ENCODE data around the gene C22orf15.

C22orf15 gene

GRCh38 chr22:23750714-23751440 is 11.9 kb upstream of the C22orf15 start, which contains the start of gene ZNF70:
ZNF70 (minus strand) TSS chr22:23751112; CDS start chr22:23745140, 5,972 bp downstream.
- peak; percentile 84 for DNase-seq (ENCODE audit: low spot score)

- peak; percentile 36 for DNase-seq (ENCODE audit: low spot score)
Observed at GRCh38 chr22:23751441-23751996, 11.3 kb upstream of the C22orf15 start.

DNA sequence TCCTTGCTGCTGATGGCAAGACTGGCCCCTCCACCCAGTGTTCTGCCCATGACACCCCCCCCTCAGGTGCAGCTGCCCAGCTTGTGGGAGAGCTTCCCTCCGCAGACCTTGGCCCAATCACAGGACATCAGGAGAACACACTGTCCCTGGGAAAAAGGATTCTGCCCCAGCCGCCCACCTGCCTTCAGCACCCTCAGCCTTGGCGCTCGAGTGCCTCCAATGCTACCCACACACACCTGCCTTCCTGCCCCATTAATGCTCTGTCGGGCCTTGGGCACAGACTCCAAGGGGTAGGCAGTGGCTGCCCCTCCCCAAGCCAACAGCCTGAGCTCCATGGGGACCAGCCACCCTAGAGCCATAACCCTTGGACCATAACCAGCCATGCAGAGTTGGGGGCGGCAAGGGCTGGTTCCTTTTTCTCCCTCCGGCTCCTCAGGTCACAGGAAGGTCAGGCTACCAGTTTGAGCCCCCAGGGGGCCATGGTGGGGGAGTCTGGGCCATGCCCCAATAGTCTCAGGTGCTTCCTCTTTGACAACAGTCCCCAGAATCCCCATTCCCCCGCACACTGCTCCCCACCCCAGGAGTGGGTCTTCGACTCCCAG is 10.6 kb upstream of the C22orf15 start:
- DNase-seq (ENCODE audit: low spot score), result no peak

GRCh38 chr22:23752750-23753149 is 10.0 kb upstream of the C22orf15 start:
- no peak for DNase-seq (ENCODE audit: low spot score)

DNA sequence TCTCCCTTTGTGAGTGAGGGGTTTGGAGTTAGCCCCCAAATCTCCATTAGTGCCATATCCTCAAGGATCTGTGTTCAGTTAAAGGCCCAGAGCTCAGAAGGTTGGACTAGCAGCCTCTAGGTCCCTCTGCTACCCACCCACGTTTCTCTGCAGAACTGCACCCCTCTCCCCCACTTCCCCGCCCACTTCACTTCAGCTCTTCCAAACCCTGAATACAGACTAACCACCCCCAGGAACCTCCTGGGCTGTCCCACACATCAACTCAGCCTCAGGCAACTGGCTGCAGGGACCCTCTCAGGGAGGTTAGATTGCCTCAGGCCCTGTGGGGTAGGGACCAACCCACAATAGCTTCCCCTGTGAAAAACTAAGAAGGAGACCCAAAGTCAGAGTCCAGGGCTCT is 9.4 kb upstream of the C22orf15 start:
- DNase-seq (ENCODE audit: low spot score), result no peak

- DNase-seq (ENCODE audit: low spot score), result no peak
Observed at GRCh38 chr22:23754220-23754919, 8.4 kb upstream of the C22orf15 start, which contains the start of gene VPREB3. VPREB3 (minus strand) TSS chr22:23754425; CDS start chr22:23754363, 62 bp downstream.

DNA sequence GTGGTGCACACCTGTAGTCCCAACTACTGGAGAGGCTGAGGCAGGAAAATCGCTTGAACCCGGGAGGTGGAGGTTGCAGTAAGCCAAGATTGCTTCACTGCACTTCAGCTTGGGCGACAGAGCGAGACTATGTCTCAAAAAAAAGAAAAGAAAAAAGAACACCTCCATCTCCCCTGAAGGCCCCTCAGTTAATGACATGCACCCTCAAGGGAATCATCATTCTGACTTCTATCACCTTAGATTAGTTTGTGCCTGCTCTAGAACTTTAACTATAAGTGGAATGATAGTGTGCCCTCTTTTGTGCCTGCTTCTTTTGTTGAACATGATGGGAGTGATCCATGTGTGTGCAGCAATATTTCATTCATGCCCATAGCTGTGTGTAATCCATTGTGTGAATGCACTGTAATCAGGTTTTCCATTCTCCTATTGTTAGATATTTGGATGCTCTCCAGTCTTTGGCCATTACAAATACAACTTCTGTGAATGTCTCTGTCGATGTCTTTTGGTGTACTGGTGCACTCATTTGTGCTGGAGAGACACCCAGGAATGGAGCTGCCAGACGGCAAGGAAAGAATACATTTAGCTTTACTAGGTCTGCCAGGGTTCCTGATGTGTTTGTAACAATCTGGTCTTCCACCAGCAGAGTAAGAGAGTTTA is 7.7 kb upstream of the C22orf15 start:
- no peak for DNase-seq (ENCODE audit: low spot score)

GRCh38 chr22:23755711-23756110 is 7.1 kb upstream of the C22orf15 start:
- DNase-seq (ENCODE audit: low spot score), result no peak

DNA sequence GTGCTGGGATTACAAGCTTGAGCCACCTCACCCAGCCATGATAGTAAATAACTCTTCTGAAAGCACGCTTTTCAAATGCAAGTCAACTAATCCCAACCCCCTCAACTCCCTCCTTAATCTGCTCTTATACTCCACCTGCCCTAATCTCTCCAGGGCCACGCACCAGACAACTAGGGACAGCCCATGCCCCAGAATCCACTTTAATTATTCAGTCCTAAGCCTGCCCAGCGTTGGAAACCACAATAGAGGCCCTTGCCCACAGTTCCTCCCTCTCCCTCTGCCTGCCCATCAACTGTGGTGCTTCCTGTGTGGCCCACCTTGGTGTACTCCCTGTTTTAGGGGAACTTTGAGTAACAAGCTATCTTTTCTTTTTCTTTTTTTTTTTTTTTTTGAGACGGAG is 5.9 kb upstream of the C22orf15 start:
- DNase-seq (ENCODE audit: low spot score), result no peak

DNA sequence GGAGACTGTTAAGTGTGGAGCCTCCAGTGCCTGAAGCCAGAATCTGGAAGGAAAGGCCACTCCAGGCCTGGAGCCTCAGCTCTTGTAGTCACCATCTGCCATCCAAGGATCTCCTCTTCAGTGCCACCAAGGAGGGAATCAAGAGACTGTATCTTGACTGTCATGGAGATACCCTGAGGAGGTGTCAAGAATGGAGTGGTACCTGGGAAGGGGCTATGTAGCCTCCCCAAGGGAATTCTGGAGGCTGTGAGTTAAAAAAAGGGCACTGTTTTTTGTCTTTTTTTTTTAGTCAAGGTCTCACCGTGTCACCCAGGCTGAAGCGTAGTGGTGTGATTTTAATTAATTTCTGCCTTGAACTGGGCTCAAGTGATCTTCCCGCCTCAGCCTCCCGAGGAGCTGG is 3.2 kb upstream of the C22orf15 start:
- no peak for DNase-seq (ENCODE audit: low spot score)

DNA sequence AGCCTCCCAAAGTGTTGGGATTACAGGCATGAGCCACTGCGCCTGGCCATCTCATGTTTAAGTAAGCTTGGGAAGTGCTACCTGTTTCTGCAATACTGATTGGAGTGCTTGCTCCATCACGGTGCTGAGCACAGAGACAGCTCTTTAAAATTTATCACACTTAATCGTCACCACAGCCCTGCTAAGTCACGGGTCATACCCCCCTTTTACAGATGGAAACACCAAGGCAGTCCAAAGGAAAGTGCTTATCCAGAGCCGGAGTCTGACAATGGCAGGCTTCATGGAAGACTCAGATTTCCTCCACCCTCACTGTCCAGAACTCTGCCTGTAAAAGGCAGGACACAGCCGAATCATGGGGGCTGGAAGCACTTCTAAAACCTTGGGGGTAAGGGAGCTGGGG is 2.7 kb upstream of the C22orf15 start:
- DNase-seq (ENCODE audit: low spot score), result no peak

- DNase-seq (ENCODE audit: low spot score), result no peak
Observed at GRCh38 chr22:23763579-23763945, 772 bp downstream of the C22orf15 start.

DNA sequence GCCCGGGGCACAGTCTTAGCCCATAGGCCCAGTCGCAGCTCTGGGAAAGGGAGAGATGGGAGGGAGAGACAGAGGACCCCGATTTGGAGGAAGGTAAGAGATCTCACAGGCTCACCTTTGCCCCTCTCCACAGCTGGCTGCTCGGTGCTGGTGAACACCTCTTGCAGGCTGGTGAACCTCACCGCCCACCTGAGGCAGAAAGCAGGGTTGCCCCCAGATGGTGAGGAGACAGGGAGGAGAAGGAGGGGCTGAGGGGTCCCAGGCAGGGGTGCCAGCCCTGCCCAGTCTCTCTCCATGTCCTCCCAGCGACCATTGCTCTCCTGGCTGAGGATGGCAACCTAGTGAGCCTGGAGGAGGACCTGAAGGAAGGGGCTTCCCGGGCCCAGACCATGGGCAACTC is 1.2 kb downstream of the C22orf15 start:
- no peak for DNase-seq (ENCODE audit: low spot score)

DNA sequence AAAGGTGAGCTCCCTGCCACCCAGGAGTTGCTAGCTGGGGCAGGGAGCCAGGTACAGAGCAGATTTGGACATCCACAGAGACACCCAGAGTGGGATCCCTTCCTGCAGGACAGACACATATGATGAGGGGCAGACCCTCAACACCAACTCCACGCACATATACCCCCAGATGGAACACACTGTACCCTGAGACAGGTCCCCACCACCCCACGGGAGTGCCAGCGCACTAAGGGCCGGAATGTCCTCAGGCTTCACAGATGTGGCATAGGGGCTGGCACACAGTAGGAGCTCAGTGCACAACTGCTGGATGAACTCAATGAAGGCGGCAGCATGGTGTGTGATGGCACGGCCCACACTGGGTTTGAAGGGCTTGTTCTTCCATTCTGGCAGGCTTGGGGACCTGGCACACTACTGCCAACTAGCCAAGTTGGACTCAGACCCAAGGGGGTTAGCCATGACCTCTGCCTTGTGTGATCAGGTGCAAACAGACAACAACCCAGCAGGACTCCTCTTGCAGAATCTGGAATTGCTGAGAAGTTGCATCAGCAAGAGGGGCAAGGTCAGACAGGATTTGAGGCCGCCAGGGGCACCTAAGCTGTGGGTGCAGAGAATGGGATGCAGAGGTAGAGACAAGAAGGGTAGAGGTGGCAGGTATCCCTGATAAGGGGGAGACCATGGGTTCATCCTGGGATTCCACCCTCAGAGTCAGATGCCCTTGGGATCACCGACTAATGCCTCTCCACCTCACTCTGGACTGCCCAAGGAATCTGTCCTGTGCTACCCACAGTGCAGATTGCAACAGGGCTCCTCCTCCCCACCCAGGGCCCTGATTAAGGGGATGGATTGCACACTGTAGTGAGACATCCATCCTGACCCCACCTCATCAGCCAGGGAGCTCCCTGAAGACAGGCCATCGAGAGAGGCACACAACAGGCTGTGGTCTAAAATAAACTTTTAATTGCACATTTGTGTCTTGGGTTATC is 2.4 kb downstream of the C22orf15 start:
- no peak for DNase-seq (ENCODE audit: low spot score)

DNA sequence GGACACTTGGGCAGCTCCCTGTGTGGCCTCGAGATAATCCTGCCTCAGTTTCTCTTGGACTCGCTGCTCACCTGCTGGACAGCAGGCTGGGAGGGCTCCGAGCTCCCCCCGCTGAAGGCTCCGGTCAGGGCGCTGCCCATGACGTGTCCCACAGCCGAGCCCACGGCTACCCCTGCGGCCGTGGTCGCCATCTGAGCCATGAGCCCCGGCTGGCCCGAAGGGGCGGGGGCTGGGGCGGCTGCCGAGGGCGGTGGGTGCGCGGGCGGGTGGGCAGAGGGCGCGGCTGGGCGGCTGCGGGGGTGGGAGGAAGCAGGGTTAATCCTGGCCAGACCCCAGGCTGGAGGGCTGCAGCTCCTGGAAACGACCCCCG is 4.5 kb downstream of the C22orf15 start:
- DNase-seq (ENCODE audit: low spot score), result no peak

GRCh38 chr22:23767673-23768548 is 5.1 kb downstream of the C22orf15 start, which contains the start of gene CHCHD10:
CHCHD10 (minus strand) TSS chr22:23767972; CDS start chr22:23767874, 98 bp downstream.
- peak; percentile 89 for DNase-seq (ENCODE audit: low spot score)

- no peak for DNase-seq (ENCODE audit: low spot score)
Observed at GRCh38 chr22:23769321-23769965, 6.7 kb downstream of the C22orf15 start.

GRCh38 chr22:23772315-23772648 is 9.5 kb downstream of the C22orf15 start:
- DNase-seq (ENCODE audit: low spot score), result no peak

GRCh38 chr22:23772649-23773473 is 10.1 kb downstream of the C22orf15 start, which contains the start of gene MMP11:
MMP11 (plus strand) TSS chr22:23772849; CDS start chr22:23772871, 22 bp downstream.
- no peak for DNase-seq (ENCODE audit: low spot score)
